GM21619 (cell line): Measurements from ENCODE around the gene DGCR2.
A peak's percentile ranks its signal among the peaks of the same experiment; 100 is the strongest.

Source experiments
- ATAC-seq: cut with Tn5 transposase; IDR thresholded peaks from one replicate; pipeline ENCODE4 v1.9.1; 2021; ENCODE audit not compliant: unreplicated experiment

Gene DGCR2

GRCh38 chr22:19110064-19110458 is 12.2 kb downstream of the DGCR2 start:
- ATAC-seq, result no peak

GRCh38 chr22:19109198-19110063 is 12.8 kb downstream of the DGCR2 start:
- peak; percentile 89 for ATAC-seq

- ATAC-seq, result no peak
These were observed 13.4 kb downstream of the DGCR2 start for GRCh38 chr22:19108807-19109197.

- ATAC-seq, result no peak
These were observed 14.5 kb downstream of the DGCR2 start for GRCh38 chr22:19107730-19108074.

GRCh38 chr22:19106886-19107729 is 15.1 kb downstream of the DGCR2 start:
- ATAC-seq, result no peak

- no peak for ATAC-seq
These were observed 16.1 kb downstream of the DGCR2 start for GRCh38 chr22:19105867-19106802.

GRCh38 chr22:19105456-19105855 is 16.8 kb downstream of the DGCR2 start:
- no peak for ATAC-seq

GRCh38 chr22:19103880-19104821 is 18.1 kb downstream of the DGCR2 start:
- ATAC-seq, result no peak

GRCh38 chr22:19098157-19098556 is 24.1 kb downstream of the DGCR2 start:
- ATAC-seq, result no peak

GRCh38 chr22:19097518-19097917 is 24.7 kb downstream of the DGCR2 start:
- ATAC-seq, result no peak

GRCh38 chr22:19096555-19096954 is 25.7 kb downstream of the DGCR2 start:
- ATAC-seq, result no peak

- no peak for ATAC-seq
These were observed 27.7 kb downstream of the DGCR2 start for GRCh38 chr22:19094393-19094997.

GRCh38 chr22:19092725-19093124 is 29.5 kb downstream of the DGCR2 start:
- no peak for ATAC-seq

GRCh38 chr22:19090586-19091127 is 31.6 kb downstream of the DGCR2 start:
- ATAC-seq, result no peak

- ATAC-seq, result no peak
These were observed 32.0 kb downstream of the DGCR2 start for GRCh38 chr22:19090183-19090582.

GRCh38 chr22:19088866-19089595 is 33.2 kb downstream of the DGCR2 start:
- ATAC-seq, result no peak

- no peak for ATAC-seq
These were observed 35.3 kb downstream of the DGCR2 start for GRCh38 chr22:19086896-19087295.

- ATAC-seq, result no peak
These were observed 35.8 kb downstream of the DGCR2 start for GRCh38 chr22:19086417-19086816.
